Right lobe of liver (tissue), 6 donors: ENCODE data around the gene CEP68. TPM values are rescaled to one million over a fixed set of nuclear protein-coding genes. Genes with fewer than 3 reads are reported as not detected.

Experiments used
- ATAC-seq, 4 donors: fragments of 200-7000 bp; cut with Tn5 transposase; one replicate each; pipeline ENCODE4 v1.9.1; 2020; ENCODE audit warnings: mild to moderate bottlenecking in 4 of 4, moderate library complexity in 4 of 4
- DNase-seq, 3 donors: peaks; one replicate each; pipeline ENCODE4 v3.0.0-alpha.2; 2020
- H3K27ac ChIP-seq, 3 donors: fragments of 200-600 bp; one replicate each; pipeline ENCODE4 v1.8.0; 2022
- H3K27me3 ChIP-seq, 2 donors: fragments of 200-600 bp; one replicate each; pipeline ENCODE4 v1.8.0; 2022
- H3K36me3 ChIP-seq, 4 donors: fragments of 200-600 bp; sonication (generic) in 1 of 4; one replicate each; pipeline versions ENCODE4 v1.5.1 to v1.8.0; 2017 to 2022; ENCODE audit warnings: control low read depth in 1 of 4
- H3K4me1 ChIP-seq, 4 donors: fragments of 200-600 bp; sonication (generic) in 1 of 4; one replicate each; pipeline versions ENCODE4 v1.5.1 to v1.8.0; 2017 to 2022; ENCODE audit warnings: control low read depth in 1 of 4
- H3K4me3 ChIP-seq, 3 donors: fragments of 200-600 bp; one replicate each; pipeline ENCODE4 v1.8.0; 2022
- H3K9me3 ChIP-seq, 4 donors: fragments of 200-600 bp; sonication (generic) in 1 of 4; one replicate each; pipeline versions ENCODE4 v1.5.1 to v1.8.0; 2017 to 2022; ENCODE audit warnings: control low read depth in 1 of 4
- POLR2A ChIP-seq: fragments of 450-650 bp; IDR thresholded peaks from one replicate; pipeline ENCODE4 v1.6.1; 2017; ENCODE audit warnings: antibody characterized with exemption, mild to moderate bottlenecking
- WGBS: methylation state at CpG from one replicate; pipeline ENCODE4 v1.1.6; 2018; ENCODE audit warnings: low coverage, low lambda C conversion rate; ENCODE audit not compliant: insufficient coverage; ENCODE audit errors: missing lambda C conversion rate; 5-methylcytosine and 5-hydroxymethylcytosine counted together
- intact Hi-C, 2 donors: fragments of 100-400 bp; cut with DNase I; formaldehyde crosslinking; loops; one replicate each; pipeline versions ENCODE4 v1.11.2 to v1.14.1; 2022
- total RNA-seq, 6 experiments: library from RNA; depleted of rRNA in 2 of 6; stranded (reverse); fragments of >200 nt in 2 of 6; fragmentation: NEBNext Ultra II Directional in 3 of 6; extraction: Animal tissue kit (Norgen Biotek cat#: 25700) in 3 of 6; gene quantifications; one replicate each; pipeline versions ENCODE4 v1.1.0 to v1.2.4, GENCODE V29; 2016 to 2023
- TF ChIP-seq, protein P1 (sequence below), 4 donors: fragments of 200-600 bp in 3 of 4; fragments of 450-650 bp in 1 of 4; IDR thresholded peaks; one replicate each; pipeline versions ENCODE4 v1.5.1 to v1.8.0; 2016 to 2022; ENCODE audit warnings: antibody characterized with exemption in 4 of 4, mild to moderate bottlenecking in 2 of 4
- donor health status: DM: no; HTN: yes; CAD: no.
- donor health status: DM: no; HTN: no; CAD: no.
- donor health status: DM: no; HTN: no; CAD: no.
- donor health status: DM: no; HTN: yes; CAD: no.
- donor health status: DM: no; HTN: yes; CAD: no.

Gene CEP68
- total RNA-seq, 6 experiments from 2014 or later: 1.7 to 4.3 (median 3.2) TPM

DNA sequence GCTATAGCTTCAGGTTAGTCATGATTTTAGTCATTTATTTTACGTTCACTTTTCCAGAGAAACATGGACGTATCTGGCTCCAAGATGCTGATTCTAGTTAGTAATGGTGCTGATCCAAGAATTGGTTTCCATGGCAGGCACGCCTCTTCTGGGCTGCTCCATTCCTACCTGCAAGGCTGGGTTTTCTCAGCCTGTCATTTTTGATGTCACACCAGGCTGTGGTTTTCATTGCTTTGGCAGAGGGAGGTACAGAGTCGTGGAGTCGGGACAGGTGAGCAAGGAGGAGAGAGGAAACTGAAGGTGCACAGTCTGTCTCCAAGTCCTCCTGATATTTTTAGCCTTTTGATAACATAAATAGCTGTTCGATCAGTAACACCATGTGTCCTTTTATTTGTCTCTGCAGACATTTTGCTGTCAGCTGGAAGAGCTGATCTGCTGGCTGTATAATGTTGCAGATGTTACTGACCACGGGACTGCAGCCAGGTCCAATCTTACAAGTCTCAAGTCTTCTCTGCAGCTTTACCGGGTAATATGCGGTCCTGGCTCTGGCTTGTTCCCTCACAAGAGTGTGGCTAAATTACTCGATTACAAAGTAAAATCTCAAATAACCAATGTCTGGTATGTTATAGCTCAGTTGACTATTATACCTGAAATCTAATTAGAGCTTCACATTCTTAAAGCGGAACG, 17.8 kb downstream of the CEP68 start:
- Histone ChIP-seq H3K9me3 (no peaks in the 10 kb centered on the region), H3K4me3 (no peak overlapping the region), H3K27ac (no peak overlapping the region), H3K36me3 (peaks cover 0 to 11% (median 6%) of the 10 kb centered on the region in 4 donors), H3K4me1 (peaks cover 0 to 23% (median 7%) of the 10 kb centered on the region in 4 donors), H3K27me3 (no peaks in the 10 kb centered on the region)
- TF ChIP-seq, protein P1, sequence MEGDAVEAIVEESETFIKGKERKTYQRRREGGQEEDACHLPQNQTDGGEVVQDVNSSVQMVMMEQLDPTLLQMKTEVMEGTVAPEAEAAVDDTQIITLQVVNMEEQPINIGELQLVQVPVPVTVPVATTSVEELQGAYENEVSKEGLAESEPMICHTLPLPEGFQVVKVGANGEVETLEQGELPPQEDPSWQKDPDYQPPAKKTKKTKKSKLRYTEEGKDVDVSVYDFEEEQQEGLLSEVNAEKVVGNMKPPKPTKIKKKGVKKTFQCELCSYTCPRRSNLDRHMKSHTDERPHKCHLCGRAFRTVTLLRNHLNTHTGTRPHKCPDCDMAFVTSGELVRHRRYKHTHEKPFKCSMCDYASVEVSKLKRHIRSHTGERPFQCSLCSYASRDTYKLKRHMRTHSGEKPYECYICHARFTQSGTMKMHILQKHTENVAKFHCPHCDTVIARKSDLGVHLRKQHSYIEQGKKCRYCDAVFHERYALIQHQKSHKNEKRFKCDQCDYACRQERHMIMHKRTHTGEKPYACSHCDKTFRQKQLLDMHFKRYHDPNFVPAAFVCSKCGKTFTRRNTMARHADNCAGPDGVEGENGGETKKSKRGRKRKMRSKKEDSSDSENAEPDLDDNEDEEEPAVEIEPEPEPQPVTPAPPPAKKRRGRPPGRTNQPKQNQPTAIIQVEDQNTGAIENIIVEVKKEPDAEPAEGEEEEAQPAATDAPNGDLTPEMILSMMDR (IDR thresholded peaks at IDR 0.05): no peak
- TF ChIP-seq POLR2A: no peak
- WGBS: 89% methylated on average over 11 of the region's 12 CpGs
- no peak for DNase-seq
- ATAC-seq: no peak
- intact Hi-C loops: no loop called here

DNA sequence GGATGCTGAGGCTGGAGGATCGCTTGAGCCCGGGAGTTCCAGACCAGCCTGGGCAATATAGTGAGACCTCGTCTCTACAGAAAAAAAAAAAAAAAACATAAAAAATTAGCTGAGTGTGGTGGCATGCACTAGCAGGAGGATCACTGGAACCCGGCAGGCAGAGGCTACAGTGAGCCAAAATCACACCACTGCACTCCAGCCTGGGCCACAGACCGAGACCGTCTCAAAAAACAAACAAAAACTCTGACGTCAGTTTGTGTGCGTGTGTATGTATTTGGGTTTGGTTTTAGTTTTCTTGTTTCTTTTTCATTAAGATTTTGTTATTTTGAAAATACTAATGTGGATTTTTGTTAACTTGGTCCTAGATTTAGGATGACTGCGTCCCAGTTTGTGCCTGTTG, 19.0 kb downstream of the CEP68 start:
- TF ChIP-seq, protein P1 (IDR thresholded peaks at IDR 0.05): no peak
- TF ChIP-seq POLR2A: no peak
- H3K27ac ChIP-seq: peak overlapping the region in 2 of 3 donors; percentile 55 to 61
- peaks cover 3 to 16% (median 9%) of the 10 kb centered on the region in 4 donors for H3K36me3 ChIP-seq
- H3K4me1 ChIP-seq: peaks cover 0 to 18% (median 7%) of the 10 kb centered on the region in 4 donors
- ATAC-seq (peak; percentile 15 to 68 (median 54)), DNase-seq (no peak)
- WGBS: 41% methylated on average over 9 of the region's 9 CpGs
- no peak overlapping the region for H3K4me3 ChIP-seq
- intact Hi-C loops: no loop called here
- no peaks in the 10 kb centered on the region for H3K9me3 ChIP-seq
- H3K27me3 ChIP-seq: no peaks in the 10 kb centered on the region

DNA sequence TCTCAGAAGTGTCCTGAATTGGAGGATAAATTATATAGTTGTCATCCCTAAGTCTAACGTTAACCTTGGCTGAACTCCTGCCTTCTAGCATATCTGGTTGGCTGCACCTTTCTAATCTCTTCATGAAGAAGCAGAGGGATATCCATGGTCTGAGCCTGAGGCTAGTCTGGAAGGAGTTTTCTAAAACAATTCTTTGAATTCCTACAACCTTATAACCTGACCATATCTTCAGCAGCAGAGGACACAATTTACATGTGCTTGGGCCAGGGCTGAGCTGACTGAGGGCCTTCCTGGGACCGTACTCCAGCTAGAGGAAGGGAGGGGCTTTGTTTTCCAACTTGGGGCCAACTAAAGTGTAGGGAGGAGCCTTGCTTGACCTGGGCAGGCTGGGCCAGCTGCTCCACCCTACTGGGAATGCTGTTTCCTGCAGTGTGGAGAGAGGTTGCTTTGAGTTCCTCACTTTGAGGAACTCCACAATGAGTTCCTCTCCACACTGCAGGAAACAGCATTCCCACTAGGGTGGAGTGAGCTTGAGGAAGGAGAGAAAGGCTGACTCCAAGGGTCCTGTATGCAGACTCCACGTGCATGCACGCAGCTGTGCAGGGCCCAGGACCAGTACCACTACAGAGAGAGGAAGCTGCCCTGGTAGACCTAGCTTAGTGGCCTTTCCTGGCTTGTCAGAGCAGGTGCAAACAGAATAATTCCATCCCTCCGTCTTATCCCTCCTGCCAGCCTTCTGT, 19.6 kb downstream of the CEP68 start:
- intact Hi-C loops: no loop called here
- no peaks in the 10 kb centered on the region for H3K27me3 ChIP-seq
- DNase-seq (no peak), ATAC-seq (peak; percentile 44 to 73 (median 64))
- H3K36me3 ChIP-seq: peaks cover 3 to 16% (median 9%) of the 10 kb centered on the region in 4 donors
- H3K27ac ChIP-seq: peak overlapping the region in 2 of 3 donors; percentile 55 to 61
- no peak overlapping the region for H3K4me3 ChIP-seq
- peaks cover 0 to 23% (median 7%) of the 10 kb centered on the region in 4 donors for H3K4me1 ChIP-seq
- TF ChIP-seq, protein P1 (IDR thresholded peaks at IDR 0.05): no peak
- TF ChIP-seq POLR2A: no peak
- WGBS: 44% methylated on average over 2 of the region's 5 CpGs
- H3K9me3 ChIP-seq: no peaks in the 10 kb centered on the region

DNA sequence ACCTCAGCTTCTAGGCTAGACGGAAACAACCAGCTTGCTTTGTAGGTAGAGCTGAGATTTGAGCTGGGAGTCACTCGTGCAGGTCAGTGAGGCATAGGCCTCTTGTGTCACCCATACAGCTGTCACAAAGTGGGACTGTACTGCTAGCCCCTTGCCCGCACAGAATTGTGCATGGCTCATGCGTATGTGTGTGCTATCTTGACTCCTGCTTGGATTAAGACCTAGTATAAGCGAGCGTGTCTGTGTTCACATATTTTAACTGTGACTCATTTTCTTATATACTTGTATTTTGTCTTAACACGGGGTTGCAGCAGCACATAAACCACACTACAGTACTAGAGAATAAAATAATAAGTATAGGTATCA, 20.1 kb downstream of the CEP68 start:
- 74% methylated on average over 7 of the region's 7 CpGs for WGBS
- peak in 1 of 3 donors; percentile 35 for DNase-seq
- no peaks in the 10 kb centered on the region for H3K27me3 ChIP-seq
- no peak for ATAC-seq
- TF ChIP-seq, protein P1 (IDR thresholded peaks at IDR 0.05): no peak
- TF ChIP-seq POLR2A: no peak
- no peaks in the 10 kb centered on the region for H3K9me3 ChIP-seq
- intact Hi-C loops: no loop called here
- no peak overlapping the region for H3K4me3 ChIP-seq
- H3K27ac ChIP-seq: peak overlapping the region in 2 of 3 donors; percentile 55 to 61
- H3K4me1 ChIP-seq: peaks cover 0 to 29% (median 8%) of the 10 kb centered on the region in 4 donors
- H3K36me3 ChIP-seq: peaks cover 3 to 16% (median 9%) of the 10 kb centered on the region in 4 donors
